Left cardiac atrium (tissue), 4 donors: Measurements from ENCODE around the gene HOXC11. TPM values are rescaled to one million over a fixed set of nuclear protein-coding genes. Genes with fewer than 3 reads are reported as not detected.

Experiments
- ATAC-seq, 2 donors: fragments of 200-7000 bp; cut with Tn5 transposase; one replicate each; pipeline ENCODE4 v1.9.1; 2020; ENCODE audit warnings: mild to moderate bottlenecking in 2 of 2, moderate library complexity in 2 of 2
- DNase-seq: peaks from one replicate; pipeline ENCODE4 v3.0.0-alpha.2; 2020
- intact Hi-C, 2 donors: fragments of 100-400 bp; cut with DNase I; formaldehyde crosslinking; loops; one replicate each; pipeline versions ENCODE4 v1.14.1 to v1.15.1; 2022 to 2023
- total RNA-seq, 2 donors: library from RNA; stranded (reverse); fragmentation: NEBNext Ultra II Directional; extraction: Animal tissue kit (Norgen Biotek cat#: 25700); gene quantifications; one replicate each; pipeline ENCODE4 v1.2.1, GENCODE V29; 2021
- donor health status: DM: no; HTN: yes; CAD: no.
- donor health status: DM: no; HTN: yes; CAD: no; lungs with severe emphysema.
- donor health status: DM: yes; HTN: yes; CAD: no.
- donor health status: Dilated cardiomyopathy.

Gene HOXC11
- total RNA-seq, 2 donors from 2014 or later = not detected

DNA sequence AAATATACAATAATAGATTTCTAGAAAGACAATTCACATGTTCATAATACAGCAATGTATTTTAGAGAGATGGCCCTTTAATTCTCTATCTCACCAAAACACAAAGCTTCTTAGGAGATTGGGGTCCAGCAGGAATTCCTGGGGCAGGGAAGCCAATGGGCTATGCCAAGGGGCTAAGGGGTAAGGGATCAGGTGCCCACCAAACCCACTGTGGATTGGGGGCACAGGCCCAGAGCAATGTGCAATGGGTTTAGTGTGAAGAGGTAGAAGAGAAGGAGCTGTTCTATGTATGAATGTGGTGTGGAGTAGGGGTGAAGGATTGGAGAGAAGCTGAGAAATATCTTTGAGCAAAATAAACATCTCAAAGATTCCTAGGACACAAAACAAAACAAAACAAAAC is 31.7 kb upstream of the HOXC11 start:
- intact Hi-C loops = no loop called here
- no peak for ATAC-seq

DNA sequence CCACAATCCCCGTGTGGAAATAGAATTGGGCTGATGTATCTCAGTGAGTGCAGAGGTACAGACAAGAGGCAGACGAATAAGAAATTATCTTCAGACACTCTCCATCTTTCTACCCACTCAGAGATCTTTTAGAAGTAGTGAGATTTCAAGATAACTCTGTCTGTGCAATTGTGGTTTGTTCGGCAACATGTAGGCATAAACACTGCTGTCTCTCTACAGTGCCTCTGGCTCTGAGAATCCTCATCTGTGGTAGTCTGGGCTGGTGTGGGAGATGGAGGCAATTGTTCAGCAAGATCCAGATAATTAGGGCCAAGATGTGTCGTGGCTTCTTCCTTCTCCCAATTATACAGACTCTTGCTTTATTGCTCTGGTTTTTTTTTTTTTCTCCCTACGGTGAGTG is 31.2 kb upstream of the HOXC11 start:
- ATAC-seq (no peak), DNase-seq (no peak)
- intact Hi-C loops = no loop called here

More for the DNA sequence above, 31.7 kb upstream of the HOXC11 start:
- DNase-seq = no peak

GRCh38 chr12:53942467-53942997 is 30.4 kb upstream of the HOXC11 start:
- intact Hi-C loops = no loop called here
- no peak for ATAC-seq

GRCh38 chr12:53944209-53944608 is 28.7 kb upstream of the HOXC11 start:
- no peak for ATAC-seq
- no peak for DNase-seq
- intact Hi-C loops = no loop called here

More at GRCh38 chr12:53942467-53942997, 30.4 kb upstream of the HOXC11 start:
- no peak for DNase-seq

DNA sequence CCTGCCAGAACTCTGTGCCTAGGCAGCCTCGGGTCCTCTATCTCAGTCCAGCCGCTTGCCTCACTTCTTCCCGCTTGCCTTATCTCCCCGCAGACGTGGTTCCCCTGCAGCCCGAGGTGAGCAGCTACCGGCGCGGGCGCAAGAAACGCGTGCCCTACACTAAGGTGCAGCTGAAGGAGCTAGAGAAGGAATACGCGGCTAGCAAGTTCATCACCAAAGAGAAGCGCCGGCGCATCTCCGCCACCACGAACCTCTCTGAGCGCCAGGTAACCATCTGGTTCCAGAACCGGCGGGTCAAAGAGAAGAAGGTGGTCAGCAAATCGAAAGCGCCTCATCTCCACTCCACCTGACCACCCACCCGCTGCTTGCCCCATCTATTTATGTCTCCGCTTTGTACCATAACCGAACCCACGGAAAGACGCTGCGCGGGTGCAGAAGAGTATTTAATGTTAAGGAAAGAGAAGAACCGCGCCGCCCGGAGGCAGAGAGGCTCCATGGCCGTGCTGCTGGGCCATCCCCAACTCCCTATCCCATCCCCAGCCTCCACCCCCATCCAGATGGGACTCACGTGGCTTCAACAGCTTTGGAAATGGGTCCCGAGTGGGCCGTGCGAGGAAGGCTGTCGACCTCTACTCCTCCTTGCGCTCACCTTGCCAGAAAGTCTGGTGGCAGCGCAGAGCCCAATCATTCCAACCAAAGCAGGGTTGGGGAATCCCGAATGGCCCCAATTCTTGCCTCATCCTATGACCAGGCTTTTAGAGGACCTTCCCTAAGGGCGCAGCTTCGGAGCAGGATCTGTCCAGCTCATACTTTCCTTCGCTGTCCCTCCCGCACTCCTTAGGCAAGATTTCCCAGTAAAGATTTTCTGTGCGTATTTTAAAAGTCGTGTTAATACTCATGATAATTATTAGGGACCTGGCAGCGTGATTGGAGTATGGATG is 27.7 kb upstream of the HOXC11 start:
- DNase-seq = no peak
- ATAC-seq = no peak
- intact Hi-C loops = no loop called here

DNA sequence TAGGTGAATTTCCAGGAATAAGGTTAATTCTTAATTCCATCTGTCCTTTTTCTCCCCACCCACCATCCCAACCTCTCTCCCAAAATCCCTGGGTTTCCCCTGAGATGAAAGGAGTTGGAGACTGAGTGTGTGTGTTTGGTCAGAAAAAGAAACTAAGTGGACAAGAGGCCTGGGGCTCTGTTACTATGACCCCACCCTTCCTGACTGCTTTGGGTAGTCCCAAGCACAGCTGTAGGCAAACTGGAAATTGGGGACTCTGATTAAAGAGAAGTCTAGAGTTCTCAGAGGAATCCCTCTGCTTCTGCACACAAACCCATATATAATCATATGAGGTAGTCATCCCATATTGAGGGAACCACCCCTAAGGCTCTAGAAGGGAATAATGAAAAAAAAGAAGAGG is 25.2 kb upstream of the HOXC11 start:
- ATAC-seq = no peak
- intact Hi-C loops = no loop called here
- DNase-seq = no peak

DNA sequence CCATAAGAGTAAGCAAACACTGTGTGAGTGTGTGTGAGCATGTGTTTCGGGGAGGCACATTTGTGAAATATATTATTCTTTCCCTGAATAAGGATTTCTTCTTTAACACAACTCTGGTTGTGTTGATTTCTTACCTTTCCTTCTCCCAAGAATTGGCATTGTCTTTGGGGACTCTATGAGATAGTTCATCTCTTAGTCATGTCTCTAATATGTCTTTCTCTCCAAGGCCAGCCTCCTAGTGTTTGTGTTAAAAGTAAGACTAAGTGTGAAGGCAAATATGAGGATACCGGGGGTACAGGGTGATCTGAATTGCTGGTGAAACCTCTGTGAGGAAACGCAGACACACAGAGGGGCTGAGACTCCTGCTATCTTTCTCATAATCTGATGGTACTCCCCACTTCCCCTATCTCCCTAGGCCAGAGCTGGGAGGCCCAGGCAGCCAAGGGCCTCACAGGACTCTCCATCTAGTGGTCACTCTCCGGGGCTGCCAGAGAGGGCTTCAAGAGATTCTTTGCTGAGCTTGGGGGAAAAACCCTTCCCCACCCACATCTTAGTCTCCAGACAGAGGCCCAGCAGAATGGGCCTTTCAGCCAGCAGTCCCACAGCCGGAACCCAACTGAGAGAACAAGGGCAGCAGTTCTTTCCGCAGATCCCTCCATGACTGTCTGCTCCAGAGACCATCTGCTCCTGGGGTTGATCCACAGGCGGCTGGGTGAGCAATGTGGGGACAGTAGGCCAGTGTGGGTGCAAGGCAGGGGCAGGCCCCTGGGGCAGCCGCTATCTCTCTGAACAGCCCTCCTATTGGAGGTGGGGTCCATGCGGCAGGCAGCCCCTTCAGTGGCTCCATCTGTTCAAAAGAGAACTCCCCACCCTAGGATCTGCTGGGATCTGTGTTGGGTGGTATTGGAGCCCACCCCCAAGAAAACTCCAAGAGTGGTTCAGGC is 24.0 kb upstream of the HOXC11 start:
- intact Hi-C loops = no loop called here
- ATAC-seq = no peak
- DNase-seq = no peak

GRCh38 chr12:53949631-53950436 is 23.1 kb upstream of the HOXC11 start:
- intact Hi-C loops = no loop called here
- ATAC-seq (no peak), DNase-seq (no peak)

- intact Hi-C loops = no loop called here
- DNase-seq = no peak
- ATAC-seq = no peak
Observed at GRCh38 chr12:53950437-53950773, 22.5 kb upstream of the HOXC11 start.

GRCh38 chr12:53950789-53951576 is 21.9 kb upstream of the HOXC11 start:
- intact Hi-C loops = no loop called here
- no peak for DNase-seq
- no peak for ATAC-seq

DNA sequence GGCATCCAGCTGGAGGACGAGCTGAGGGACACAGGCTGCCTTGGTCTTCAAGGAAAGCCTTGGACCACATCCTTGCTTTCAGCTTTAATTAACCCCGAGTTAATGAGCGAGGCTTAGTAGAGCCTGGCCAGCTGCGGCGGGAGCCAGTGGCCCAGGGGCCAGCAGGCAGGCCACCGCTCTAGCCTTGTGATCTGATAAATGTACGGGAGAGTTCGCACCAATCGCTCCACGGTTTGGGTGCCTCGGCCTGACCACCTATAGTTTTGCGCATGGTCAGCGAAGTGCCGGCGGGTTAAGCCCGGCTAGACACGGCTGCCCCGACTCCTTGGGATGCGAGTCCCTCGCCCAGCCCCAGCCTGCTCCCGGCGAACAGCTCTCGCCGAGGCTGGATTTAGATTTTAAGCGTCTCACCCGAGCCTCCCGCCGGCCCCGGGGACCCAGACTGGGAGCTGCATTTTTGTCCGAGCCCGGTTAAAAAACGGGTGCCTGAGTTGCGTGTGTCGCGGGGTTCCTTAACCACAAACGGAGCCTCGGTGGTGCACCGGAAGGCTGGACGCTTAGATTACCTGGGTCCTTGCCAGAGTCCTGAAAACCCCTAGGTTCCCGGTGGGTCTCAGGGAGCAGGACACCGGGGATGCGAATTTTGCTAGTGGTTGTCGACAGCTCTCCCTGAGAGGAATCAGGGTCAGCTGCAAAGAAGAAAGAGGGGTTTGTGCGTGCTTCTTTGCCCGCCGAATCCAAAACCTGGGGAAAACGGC is 21.2 kb upstream of the HOXC11 start:
- intact Hi-C loops = no loop called here
- DNase-seq = no peak
- ATAC-seq = no peak

- no peak for ATAC-seq
- intact Hi-C loops = no loop called here
- DNase-seq = no peak
Observed at GRCh38 chr12:53952335-53952694, 20.6 kb upstream of the HOXC11 start.

- no peak for DNase-seq
- ATAC-seq = no peak
- intact Hi-C loops = no loop called here
Observed at GRCh38 chr12:53952871-53953734, 19.8 kb upstream of the HOXC11 start.

- intact Hi-C loops = no loop called here
Observed at GRCh38 chr12:53953831-53954693, 18.9 kb upstream of the HOXC11 start.

GRCh38 chr12:53954694-53955035 is 18.3 kb upstream of the HOXC11 start, which contains the start of gene HOXC12:
Gene HOXC12, plus strand, starts transcription at chr12:53954903. Its CDS starts 27 bp downstream, at chr12:53954930.
- ATAC-seq (no peak), DNase-seq (no peak)
- intact Hi-C loops = no loop called here

More at GRCh38 chr12:53953831-53954693, 18.9 kb upstream of the HOXC11 start:
- no peak for DNase-seq
- no peak for ATAC-seq
